CD4-positive, alpha-beta T cell treated with Interleukin-2 at 100 ng/mL for 4 hours (primary cell): ENCODE data around the gene NLRP1.
"Not testable (repeated sequence)": the region's sequence is repeated elsewhere in the genome, so short reads cannot be mapped to it uniquely, and the experiment has no call there.

Experiments
- DNase-seq: peaks from one replicate; pipeline ENCODE4 v3.0.0-alpha.2; 2020; ENCODE audit warnings: low spot score

NLRP1 gene

DNA sequence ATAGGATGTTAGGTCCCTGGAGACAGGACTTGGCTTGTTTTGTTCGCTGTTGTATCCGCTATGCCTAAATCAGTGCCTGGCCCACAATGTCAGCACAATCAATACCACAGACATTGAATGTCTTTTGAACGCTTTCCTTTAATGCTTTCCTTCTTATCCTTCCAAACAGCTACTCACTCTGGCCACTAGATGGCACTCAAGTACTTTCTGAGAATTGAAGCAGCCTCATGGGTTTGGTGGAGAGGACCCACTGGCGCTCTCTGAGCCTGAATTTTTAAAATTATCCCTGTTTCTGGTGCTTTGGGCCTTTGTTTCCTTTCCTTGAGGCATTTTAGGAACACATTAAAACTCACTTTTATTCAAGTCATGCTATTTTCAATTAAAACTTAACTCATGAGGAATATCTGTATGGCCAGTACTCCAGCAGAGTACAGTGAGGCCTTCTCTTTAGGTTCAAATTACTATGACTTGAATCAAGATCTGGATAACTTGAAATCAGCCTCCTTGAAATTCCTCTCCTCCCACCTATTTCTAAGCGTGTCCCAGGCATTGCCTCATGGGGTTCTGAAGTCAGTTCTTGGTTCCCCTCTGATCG, 3.2 kb upstream of the NLRP1 start:
- DNase-seq, result peak; percentile 83

DNA sequence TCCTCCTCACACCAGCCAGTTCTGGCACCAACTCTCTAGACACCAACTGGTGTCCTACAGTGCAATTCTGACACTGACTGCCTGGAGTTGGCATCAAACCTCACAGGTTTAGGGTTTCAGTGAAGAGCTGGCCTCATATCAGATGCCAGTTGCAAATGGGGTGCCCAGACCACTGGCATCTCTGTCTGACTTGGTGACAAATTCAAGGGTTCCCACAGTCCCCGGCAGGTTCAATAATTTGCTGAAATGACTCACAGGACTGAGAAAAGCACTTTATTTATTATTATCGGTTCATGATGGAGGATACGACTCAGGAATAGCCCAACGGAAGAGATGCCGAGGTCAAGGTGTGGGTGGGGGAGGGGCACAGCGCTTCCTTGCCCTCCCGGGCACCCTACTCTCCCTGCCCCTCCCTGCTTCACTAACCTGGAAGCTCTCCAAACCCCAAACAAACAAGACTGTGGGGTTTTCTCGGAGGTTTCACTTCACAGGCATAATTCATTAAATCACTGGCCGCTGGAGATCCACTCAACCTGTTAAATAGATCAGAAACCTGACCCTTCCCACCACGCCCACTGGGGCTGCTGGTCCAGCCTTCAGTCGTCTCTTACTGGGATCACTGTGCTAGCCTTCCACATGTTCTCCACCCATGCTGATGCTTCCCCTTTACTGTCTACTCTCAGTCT, 1.7 kb upstream of the NLRP1 start:
- DNase-seq, result peak; percentile 51

DNA sequence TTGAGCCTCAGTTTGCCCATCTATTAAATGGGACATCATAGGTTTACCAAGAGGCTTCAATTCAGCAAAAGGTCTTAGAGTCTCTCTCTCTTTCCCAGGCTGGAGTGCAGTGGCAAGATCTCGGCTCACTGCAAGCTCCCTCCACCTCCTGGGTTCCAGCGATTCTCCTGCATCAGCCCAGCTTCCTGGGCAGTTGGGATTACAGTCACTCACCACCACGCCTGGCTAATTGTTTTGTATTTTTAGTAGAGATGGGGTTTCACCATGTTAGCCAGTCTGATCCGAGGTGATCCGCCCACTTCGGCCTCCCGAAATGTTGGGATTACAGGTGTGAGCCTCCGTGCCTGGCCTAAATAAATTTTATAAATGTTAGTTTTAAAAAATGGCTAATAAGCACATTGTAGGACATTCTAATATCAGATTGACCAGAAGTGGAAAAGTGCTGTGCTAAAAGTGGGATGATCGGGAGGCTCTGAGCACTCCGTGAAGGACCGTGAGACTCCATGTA, 1.0 kb upstream of the NLRP1 start:
- DNase-seq, result no peak

DNA sequence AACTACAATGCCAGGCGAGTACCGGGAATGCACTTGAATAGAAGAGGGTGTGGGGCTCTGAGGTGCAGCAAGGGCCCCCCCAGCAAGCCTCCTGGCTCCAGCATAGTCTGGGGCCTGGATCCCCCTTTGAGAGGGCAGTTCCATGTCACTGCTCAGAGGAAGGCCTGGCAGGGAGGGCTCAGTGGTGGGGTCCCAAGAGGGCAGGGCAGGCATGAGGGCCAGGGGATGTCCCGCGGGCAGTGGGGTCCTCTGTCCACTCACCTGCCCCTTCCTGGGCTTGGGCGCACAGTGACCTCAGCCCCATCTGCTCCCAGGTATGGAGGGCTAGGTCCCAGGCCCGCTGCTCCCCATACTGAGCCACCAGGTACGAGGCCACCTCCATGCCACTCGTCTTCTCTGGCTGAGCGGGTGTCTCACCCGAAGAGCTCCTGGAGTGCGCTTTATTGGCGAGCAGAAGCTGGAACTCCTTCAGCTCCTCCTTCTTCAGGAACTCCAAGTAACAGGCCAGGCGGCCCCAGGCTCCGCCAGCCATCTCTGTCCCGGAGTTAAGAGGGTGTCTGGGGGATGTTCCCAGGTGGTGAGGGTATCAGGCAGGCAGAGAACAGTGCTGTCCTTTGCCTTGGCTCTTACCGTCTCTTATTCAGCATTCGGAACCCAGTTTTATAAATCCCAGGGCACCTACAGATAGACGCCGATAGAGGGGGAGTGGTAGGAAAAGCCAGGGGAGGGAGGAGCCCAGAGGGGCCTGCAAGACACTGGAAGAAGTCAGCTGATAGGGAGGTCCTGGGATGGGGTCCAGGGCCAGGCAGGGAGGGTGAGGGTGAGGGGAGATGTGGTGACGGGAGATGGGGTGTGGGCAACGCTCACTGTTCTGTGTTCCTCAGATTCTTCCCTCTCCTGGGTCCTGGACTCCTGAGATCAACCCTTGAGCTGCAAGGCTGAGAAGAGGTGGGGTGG, 605 bp downstream of the NLRP1 start:
- DNase-seq, result no peak

DNA sequence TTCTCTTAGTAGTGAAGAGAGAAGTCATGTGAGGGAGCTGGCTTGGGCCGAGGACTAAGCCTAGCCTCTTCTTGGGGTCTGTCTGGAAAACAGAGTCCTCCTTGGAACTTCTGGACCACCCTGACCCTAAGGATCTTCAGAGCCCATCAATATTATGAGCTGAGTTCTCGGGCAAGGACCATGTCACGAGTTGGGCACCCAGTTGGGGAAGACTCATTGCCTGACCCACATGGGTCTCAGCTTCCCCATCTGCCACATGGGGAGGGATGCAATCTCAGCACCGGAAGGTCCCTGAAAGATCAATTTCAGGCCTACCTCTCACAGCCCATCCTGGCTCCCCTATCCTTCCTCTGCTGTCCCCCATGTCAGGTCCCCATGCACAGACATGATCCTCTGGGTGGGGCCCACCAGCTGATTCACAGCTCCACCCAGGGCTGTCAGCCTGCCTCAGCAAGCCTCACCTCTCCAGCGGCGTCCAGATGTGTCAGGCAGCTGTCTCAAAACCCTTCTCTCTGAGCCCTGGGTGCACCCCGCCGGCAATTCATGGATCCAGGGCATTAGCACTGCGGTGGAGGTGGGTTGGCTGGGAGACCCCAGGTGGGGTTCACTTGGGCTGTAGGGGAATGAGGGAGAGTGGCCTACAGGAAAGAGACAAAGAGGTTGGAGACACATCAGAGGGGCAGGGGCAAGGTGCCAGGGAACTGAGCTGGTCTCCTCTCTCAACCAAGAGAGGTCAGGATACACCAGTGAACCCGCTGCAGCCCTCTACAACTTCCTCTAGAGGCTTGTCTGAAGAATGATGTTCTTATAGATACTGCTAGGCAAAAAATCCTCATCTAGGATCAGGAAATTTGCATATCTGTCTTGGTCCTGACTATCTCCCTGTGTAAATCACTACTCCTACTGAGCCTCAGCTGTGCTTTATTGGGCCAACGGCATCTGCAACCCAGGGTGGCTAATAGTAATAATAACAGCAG, 1.8 kb downstream of the NLRP1 start:
- DNase-seq, result peak; percentile 28

DNA sequence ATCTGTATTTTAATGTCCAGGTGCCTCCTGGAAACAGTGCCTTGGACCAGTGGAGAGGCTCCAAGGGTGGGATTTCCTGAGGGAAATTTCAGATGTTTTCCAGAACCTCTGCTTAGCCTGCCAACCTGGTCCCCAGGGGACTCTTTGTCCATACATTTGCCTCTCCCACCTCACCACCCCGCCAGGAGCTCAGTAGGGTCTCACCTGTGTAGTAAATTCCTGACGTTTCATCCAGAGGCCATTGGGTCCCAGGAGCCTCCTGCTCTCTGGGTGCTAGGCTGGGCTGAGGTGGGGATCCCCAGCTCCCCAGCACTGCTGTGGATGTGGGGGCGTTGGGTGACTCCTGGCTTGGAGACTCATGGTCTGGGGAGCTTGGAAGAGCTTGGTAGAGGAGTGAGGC, 2.7 kb downstream of the NLRP1 start:
- no peak for DNase-seq

DNA sequence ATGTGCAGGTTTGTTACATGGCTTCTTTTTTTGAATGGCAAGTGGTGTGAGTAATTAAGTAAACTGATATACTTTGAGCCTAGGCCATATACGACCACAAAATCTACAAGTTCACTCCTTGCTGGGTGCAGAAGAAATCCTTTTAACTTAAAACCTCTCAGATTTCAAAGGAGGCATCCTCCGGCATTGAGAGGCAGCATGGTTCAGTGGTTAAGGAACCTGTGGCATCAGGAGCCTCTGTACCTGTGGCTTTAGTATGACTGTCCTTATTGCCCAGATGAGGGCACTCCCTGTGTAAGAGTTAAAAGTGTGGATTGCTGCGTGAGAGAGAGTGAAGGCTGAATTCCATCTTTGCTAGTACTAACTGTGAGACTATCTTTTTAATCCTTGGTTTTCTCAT, 3.3 kb downstream of the NLRP1 start:
- no peak for DNase-seq

DNA sequence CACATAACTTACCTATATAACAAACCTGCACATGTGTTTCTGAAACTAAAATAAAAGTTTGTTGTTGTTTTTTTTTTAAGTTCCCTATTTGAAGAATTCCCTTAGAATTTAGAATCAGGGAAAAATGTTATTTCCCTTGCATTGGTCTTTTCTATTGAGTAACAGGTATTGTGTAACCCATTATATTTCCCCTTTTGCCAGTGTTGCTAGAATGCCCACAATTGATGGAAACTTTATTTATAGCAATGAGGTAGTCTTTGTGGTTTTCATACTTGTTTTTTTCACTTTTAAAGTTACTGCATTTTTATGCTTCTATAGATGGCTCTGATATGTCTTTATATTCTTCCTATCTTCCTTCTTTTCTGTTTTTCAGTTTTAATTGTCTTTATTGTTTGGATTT, 3.9 kb downstream of the NLRP1 start:
- no peak for DNase-seq

DNA sequence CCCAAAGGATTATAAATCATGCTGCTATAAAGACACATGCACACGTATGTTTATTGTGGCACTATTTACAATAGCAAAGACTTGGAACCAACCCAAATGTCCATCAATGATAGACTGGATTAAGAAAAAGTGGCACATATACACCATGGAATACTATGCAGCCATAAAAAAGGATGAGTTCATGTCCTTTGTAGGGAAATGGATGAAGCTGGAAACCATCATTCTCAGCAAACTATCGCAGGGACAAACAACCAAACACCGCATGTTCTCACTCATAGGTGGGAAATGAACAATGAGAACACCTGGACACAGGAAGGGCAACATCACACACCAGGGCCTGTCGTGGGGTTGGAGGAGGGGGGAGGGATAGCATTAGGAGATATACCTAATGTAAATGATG, 5.5 kb downstream of the NLRP1 start:
- not testable (repeated sequence) for DNase-seq

DNA sequence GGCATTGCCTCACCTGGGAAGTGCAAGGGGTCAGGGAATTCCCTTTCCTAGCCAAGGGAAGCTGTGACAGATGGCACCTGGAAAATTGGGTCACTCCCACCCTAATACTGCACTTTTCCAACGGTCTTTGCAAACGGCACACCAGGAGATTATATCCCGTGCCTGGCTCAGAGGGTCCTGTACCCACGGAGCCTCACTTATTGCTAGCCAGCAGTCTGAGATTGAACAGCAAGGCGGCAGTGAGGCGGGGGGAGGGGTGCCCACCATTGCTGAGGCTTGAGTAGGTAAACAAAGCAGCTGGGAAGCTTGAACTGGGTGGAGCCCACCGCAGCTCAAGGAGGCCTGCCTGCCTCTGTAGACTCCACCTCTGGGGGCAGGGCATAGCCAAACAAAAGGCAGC, 11.3 kb downstream of the NLRP1 start:
- not testable (repeated sequence) for DNase-seq

DNA sequence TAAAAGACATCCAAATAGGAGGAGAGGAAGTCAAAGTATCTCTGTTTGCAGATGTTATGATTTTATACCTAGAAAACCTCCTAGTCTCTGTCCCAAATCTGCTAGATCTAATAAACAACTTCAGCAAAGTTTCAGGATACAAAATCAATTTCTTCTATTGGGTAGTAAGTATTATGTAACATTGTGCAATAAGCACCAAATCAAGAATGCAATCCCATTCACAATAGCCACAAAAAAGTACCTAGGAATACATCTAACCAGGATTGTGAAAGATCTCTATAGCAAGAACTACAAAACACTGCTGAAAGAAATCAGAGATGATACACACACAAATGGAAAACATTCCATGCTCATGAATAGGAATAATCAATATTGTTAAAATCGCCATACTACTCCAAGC, 13.0 kb downstream of the NLRP1 start:
- no peak for DNase-seq

DNA sequence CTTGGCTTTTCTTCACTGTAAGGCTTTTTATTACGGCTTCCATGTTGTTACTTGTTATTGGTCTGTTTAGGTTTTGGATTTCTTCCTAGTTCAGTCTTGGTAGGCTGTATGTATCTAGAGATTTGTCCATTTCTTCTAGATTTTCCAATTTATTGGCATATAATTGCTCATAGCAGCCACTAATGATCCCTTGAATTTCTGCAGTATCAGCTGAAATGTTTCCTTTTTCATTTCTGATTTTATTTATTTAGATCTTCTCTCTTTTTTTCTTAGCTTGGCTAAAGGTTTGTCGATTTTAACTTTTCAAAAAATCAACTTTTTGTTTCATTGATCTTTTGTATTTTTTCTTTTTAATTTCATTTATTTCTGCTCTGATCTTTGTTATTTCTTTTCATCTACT, 18.5 kb downstream of the NLRP1 start:
- no peak for DNase-seq

DNA sequence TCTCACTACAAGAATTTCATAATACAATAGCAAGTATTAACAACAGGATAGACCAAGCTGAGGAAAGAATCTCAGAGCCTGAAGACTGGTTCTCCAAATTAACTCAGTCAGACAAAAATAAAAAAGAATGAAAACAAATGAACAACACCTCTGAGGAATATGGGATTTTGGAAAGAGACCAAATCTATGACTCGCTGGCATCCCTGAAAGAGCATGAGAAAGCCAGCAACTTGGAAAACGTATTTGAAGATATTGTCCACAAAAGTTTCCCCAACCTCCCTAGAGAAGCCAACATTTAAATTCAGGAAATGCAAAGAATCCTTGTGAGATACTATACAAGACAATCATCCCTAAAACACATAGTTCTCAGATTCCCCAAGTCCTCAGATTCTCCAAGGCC, 20.9 kb downstream of the NLRP1 start:
- no peak for DNase-seq

DNA sequence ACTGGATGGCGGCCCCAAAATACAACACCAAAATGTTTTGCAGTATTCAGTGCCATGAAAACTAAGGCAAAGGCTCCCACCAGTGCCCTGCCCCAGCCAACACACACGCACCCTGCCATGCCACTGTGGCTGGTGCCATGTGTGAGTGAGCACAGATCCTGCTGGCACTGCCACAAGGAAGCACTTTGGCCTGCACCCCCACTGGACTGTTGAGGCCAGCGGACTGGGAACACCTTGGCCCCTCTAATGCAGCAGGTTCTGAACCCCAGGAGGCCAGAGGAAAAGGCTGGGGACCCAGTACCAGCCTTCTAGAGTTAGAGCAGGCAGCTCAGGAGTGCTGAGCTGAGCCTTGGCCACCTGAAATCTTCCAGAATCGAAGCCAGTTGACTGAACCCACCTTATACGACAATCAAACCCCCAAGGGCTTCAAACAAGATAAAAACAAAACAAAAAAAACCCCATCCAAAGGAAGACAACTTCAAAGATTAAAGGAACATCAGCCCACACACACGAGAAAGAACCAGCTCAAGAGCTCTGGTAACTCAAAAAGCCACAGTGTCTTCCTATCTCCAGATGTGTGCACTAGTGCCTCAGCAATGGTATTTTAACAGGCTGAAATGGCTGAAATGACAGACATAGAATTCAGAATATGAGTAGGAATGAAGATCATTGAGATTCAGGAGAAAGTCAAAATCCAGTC, 21.5 kb downstream of the NLRP1 start:
- no peak for DNase-seq

DNA sequence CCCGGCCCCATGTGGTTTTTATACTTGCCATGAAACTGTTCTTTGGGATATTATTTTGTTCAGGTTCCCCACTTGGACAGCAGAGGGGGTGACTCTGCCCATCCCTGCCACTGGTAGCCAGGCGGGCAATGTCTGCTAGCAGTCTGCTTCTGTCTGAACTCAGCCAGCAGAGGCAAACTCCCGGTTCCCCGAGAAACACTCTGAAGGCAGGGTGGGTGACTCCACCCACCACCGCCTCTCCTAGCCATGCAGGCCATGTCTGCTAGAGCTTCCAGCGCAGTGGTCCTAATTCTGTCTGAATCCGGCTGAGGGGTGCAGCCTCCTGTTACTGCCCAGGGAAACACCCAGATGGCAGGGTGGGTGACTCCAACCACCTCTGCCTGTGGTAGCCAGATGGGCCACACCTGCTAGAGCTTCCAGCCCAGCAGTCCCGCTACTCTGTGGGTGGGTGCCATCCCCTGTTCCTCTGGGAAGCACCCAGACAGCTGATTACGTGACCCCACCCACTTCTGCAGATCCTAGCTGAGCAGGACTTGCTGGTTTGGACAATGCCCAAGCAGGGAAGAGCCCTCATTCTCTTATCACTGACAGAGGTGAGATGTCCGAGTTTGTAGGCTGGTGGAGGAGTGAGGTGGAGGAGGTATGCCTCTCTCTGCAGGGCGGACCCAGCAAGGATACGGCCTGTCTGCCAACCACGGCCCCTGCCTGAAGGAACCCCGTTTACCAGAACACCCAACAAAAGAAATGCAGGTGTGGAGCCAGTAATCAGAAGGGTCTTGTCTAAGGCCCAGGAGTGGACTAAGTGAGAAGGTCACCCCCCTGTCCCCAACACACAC, 22.4 kb downstream of the NLRP1 start:
- no peak for DNase-seq

DNA sequence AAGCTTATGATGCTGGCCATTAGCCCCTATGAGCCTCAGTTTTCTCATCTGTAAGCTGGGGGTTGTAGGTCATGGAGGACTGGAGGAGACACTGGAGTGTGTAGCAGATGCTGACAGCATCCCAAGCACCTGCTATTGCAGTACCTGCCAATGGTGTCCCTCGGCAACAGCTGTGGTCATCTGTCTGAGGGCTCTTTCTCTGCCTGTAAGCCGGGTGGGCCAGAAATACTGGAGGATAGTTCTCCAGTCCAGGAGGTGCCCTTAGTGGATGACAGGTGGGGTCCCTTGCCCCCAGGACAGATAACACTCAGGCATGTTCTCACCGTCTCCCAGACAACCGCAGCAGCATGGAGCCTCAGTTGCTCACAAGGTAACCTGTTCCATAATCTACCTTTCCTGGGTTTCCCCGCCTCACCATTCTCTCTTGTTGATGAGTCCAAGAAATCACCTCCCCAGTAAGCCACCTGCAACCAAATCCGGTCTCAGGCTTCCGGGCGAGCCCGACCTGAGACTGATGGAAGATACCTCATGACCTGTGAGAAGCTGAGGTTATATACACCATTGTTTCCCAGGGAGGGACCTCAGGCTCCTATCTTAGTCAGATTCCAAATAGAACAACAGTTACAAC, 23.8 kb downstream of the NLRP1 start:
- no peak for DNase-seq

DNA sequence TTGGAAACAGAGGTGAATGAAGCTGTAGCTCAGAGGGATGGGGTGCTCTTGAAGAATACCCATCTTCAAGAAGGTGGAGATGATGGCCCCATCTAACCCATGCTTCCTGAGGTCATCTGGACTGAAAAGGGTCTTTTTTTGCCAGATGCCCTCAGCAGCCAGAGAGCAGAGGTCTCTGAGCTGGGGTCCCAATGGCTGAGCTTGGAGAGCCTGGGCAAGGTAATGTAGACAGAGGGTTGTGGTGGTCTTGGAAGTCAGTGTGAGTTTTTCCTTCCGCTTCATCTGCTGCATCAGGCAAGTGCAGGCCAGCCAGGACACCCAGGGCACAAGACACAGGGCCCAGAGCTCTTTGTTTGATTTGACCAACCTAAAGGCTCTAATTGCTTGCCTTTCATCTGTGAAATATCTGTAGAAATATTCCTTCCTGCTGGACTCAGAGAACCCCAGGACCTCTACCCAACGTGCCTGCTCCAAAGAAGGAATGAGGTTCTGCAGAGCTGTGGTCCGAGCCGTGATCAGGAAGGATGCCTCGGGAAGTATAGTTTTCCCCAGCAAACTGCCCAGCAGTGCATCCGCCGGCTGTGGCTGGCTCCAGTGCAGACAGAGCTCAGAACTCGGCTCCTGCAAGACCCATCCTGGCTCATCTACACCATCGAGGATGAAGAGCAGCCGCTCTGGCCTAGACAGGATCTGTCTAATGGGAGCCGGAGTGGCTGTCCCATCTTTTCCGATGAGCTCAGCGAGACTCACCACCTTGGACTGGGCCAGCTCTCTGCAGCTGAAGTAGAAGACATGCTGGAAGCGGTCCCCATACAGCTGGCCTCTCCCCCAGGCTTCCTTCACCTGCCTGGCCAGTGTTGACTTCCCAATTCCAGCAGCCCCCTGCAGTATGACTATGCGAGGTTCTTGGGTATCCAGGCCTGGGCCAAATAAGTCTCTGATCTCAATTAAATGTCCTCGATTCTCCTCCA, 25.2 kb downstream of the NLRP1 start:
- DNase-seq, result no peak

DNA sequence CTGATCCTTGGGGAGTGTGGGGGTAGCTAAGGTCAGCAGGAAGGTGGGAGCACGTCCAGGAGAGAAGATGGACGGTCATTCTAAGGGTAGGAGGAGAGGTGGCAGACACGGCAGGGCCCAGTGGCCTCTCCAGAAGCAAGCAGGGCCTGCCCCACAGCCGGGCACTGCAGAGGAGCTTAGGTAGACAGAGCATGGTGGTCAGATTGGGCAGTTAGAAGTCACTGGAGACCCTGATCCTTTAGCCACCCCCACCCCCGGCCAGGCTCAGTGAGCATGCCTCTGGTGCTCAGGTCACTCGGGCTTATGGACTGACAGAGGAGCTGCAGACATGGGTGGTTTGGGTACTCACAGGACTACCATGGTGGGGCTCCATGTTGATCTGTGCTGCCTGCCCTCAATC, 26.3 kb downstream of the NLRP1 start:
- DNase-seq, result no peak
